H1 (cell line): ENCODE results near the gene ACTR3C. TPM values are rescaled to one million over a fixed set of nuclear protein-coding genes. Genes with fewer than 3 reads are reported as not detected.

Source experiments
- CHD1 ChIP-seq: IDR thresholded peaks from 2 replicates; pipeline ENCODE4 v1.6.1; 2012; ENCODE audit warnings: low read depth, low read length, improper control_type of control experiment
- CREB1 ChIP-seq: IDR thresholded peaks from 2 replicates; pipeline ENCODE4 v1.6.1; 2012; ENCODE audit warnings: inconsistent platforms
- NANOG ChIP-seq: IDR thresholded peaks from 2 replicates; pipeline ENCODE4 v1.6.1; 2011; ENCODE audit warnings: low read length, low read depth, mild to moderate bottlenecking, inconsistent platforms; ENCODE audit not compliant: insufficient read depth, poor library complexity, severe bottlenecking
- PHF8 ChIP-seq: fragments of 200-600 bp; sonication (generic); conservative IDR thresholded peaks from 2 replicates; pipeline ENCODE4 v1.7.1; 2012; ENCODE audit warnings: low read depth, mild to moderate bottlenecking, inconsistent platforms, low read length, moderate library complexity
- POLR2A ChIP-seq, 2 experiments: IDR thresholded peaks; 1 replicate in 1 of 2; 2 replicates in 1 of 2; pipeline ENCODE4 v1.6.1; 2011; ENCODE audit warnings: low read depth in 2 of 2, low read length in 2 of 2, mild to moderate bottlenecking in 2 of 2; ENCODE audit errors: control extremely low read depth in 1 of 2
- RBBP5 ChIP-seq: IDR thresholded peaks from 2 replicates; pipeline ENCODE4 v1.7.1; 2012; ENCODE audit warnings: low read depth, mild to moderate bottlenecking, inconsistent platforms, low read length, moderate library complexity, borderline replicate concordance
- SIX5 ChIP-seq: IDR thresholded peaks from 2 replicates; pipeline ENCODE4 v1.6.1; 2011; ENCODE audit warnings: mild to moderate bottlenecking, low read depth, low read length
- TAF1 ChIP-seq: IDR thresholded peaks from 2 replicates; pipeline ENCODE4 v1.6.1; 2011; ENCODE audit warnings: mild to moderate bottlenecking, low read depth, low read length
- polyA plus RNA-seq, 7 experiments: library from polyadenylated mRNA; depleted of rRNA in 3 of 7; stranded (reverse) in 5 of 7; unstranded in 2 of 7; fragments of >200 nt in 5 of 7; fragments of 200-250 nt in 2 of 7; gene quantifications; 1 replicate in 5 of 7; 2 replicates in 1 of 7; 4 replicates in 1 of 7; pipeline versions ENCODE4 v1.2.1 to v1.2.3, GENCODE V29; 2011 to 2013; ENCODE audit warnings: missing spikeins in 2 of 7, mixed read lengths in 2 of 7
- total RNA-seq: library from RNA; stranded (reverse); fragmentation: NEBNext Ultra II Directional; extraction: Animal tissue kit (Norgen Biotek cat#: 25700); gene quantifications from 2 replicates; pipeline ENCODE4 v1.2.1, GENCODE V29; 2021

The ACTR3C gene
- total and polyA plus RNA-seq, 2 of the 8 experiments (the other 6 are each of a cell fraction or from before 2014, with no cell fraction given): 1.5 TPM; not detected in 1

GRCh38 chr7:150340024-150340749, 16.8 kb upstream of the ACTR3C start (continued):
- TF ChIP-seq TAF1 (0 out of 2 replicates have a peak, but pooled peaks have one; percentile 20), CHD1 (no peak), RBBP5 (no peak; the same call in 1 of the 2 replicates), PHF8 (0 out of 2 replicates have a peak, but pooled peaks have one; percentile 12), POLR2A (IDR thresholded peaks at IDR 0.05; ENCODE audit: control extremely low read depth in 1 of 2, low read depth in 2 of 2, low read length in 2 of 2) (no peak), SIX5 (no peak), NANOG (no peak), CREB1 (peak; percentile 63; the same call in 1 of the 2 replicates)
